ENCODE results near the gene ZDHHC14. TPM values are rescaled to one million over a fixed set of nuclear protein-coding genes. Genes with fewer than 3 reads are reported as not detected.
A peak's percentile ranks its signal among the peaks of the same experiment; 100 is the strongest.

ZDHHC14 gene
- total and polyA plus RNA-seq, 2 experiments from 2014 or later: 3.0 to 7.4 TPM

GRCh38 chr6:157403686-157404051 is 22.7 kb downstream of the ZDHHC14 start:
- Histone ChIP-seq H4K20me1 (replicated peaks; ENCODE audit: insufficient read depth) (no peaks in the 10 kb centered on the region), H3K36me3 (ENCODE audit: insufficient read depth) (no peaks in the 10 kb centered on the region), H3K4me3 (no peak overlapping the region), H3K4me2 (peak overlapping the region; percentile 40; the same call in 1 of the 2 replicates), H3K9me2 (ENCODE audit: insufficient read depth) (no peaks in the 10 kb centered on the region), H3F3A (replicated peaks; ENCODE audit: low read depth) (no peaks in the 10 kb centered on the region), H3K27me3 (ENCODE audit: insufficient read depth) (no peaks in the 10 kb centered on the region), H3K4me1 (ENCODE audit: insufficient read depth) (peaks cover 31% of the 10 kb centered on the region), H3K27ac (ENCODE audit: low read depth) (no peak overlapping the region), H2AFZ (no peak overlapping the region), H3K79me2 (replicated peaks; ENCODE audit: insufficient read depth) (no peaks in the 10 kb centered on the region)
- ATAC-seq (peak; percentile 18), DNase-seq (ENCODE audit: low spot score) (no peak)
- TF ChIP-seq CREB1 (CRISPR knock-in tag; IDR thresholded peaks at IDR 0.05; ENCODE audit: low read depth): no peak
- no peak for TF ChIP-seq STAT1 (IDR thresholded peaks at IDR 0.05; ENCODE audit: unreplicated experiment)
- Mint-ChIP-seq H3K4me1 (peaks cover 45% of the 10 kb centered on the region), H3K4me3 (no peak overlapping the region), H3K27ac (no peak overlapping the region), H3K27me3 (ENCODE audit: insufficient read depth, low read depth, poor library complexity) (peaks cover 8% of the 10 kb centered on the region), H3K36me3 (ENCODE audit: low read depth) (no peaks in the 10 kb centered on the region; the same call in 2 of the 3 replicates), H3K9me3 (no peaks in the 10 kb centered on the region)

GRCh38 chr6:157405986-157406385 is 25.0 kb downstream of the ZDHHC14 start:
- Mint-ChIP-seq H3K36me3 (ENCODE audit: low read depth) (0 out of 3 replicates have a peak, but pooled peaks cover 4% of the 10 kb centered on the region), H3K27ac (0 out of 2 replicates have a peak overlapping the region, but pooled peaks have one; percentile 26), H3K4me1 (peaks cover 40% of the 10 kb centered on the region), H3K4me3 (no peak overlapping the region), H3K9me3 (no peaks in the 10 kb centered on the region), H3K27me3 (ENCODE audit: insufficient read depth, low read depth, poor library complexity) (peaks cover 6% of the 10 kb centered on the region)
- Histone ChIP-seq H3K36me3 (ENCODE audit: insufficient read depth) (no peaks in the 10 kb centered on the region), H3K79me2 (replicated peaks; ENCODE audit: insufficient read depth) (no peaks in the 10 kb centered on the region), H3K4me2 (no peak overlapping the region), H3K4me1 (ENCODE audit: insufficient read depth) (peaks cover 31% of the 10 kb centered on the region), H3K27me3 (ENCODE audit: insufficient read depth) (no peaks in the 10 kb centered on the region), H3K27ac (ENCODE audit: low read depth) (no peak overlapping the region), H2AFZ (no peak overlapping the region), H3K4me3 (no peak overlapping the region), H3K9me2 (ENCODE audit: insufficient read depth) (no peaks in the 10 kb centered on the region), H4K20me1 (replicated peaks; ENCODE audit: insufficient read depth) (no peaks in the 10 kb centered on the region), H3F3A (replicated peaks; ENCODE audit: low read depth) (no peaks in the 10 kb centered on the region)
- DNase-seq (ENCODE audit: low spot score) (no peak), ATAC-seq (peak; percentile 25; the same call in 1 of the 3 replicates)
- no peak for TF ChIP-seq ZNF114 (CRISPR knock-in tag; IDR thresholded peaks at IDR 0.05)
- TF ChIP-seq CREB1 (CRISPR knock-in tag; IDR thresholded peaks at IDR 0.05; ENCODE audit: low read depth): no peak
- TF ChIP-seq POLR2AphosphoS5 (IDR thresholded peaks at IDR 0.05; ENCODE audit: low read depth): no peak
- TF ChIP-seq JUNB (IDR thresholded peaks at IDR 0.05; ENCODE audit: unreplicated experiment): no peak
- TF ChIP-seq EZH2 (IDR thresholded peaks at IDR 0.05; ENCODE audit: low read depth, unreplicated experiment): no peak
- no peak for TF ChIP-seq EZH2phosphoT487 (IDR thresholded peaks at IDR 0.05; ENCODE audit: unreplicated experiment)
- no peak for TF ChIP-seq STAT1 (IDR thresholded peaks at IDR 0.05; ENCODE audit: unreplicated experiment)
- no peak for TF ChIP-seq NANOG (IDR thresholded peaks at IDR 0.05; ENCODE audit: borderline replicate concordance)
- TF ChIP-seq ZNF331 (CRISPR knock-in tag; IDR thresholded peaks at IDR 0.05; ENCODE audit: low read depth): no peak

- ATAC-seq (peak; percentile 57), DNase-seq (ENCODE audit: low spot score) (no peak)
- Histone ChIP-seq H3K4me1 (ENCODE audit: insufficient read depth) (peaks cover 31% of the 10 kb centered on the region), H3K4me3 (no peak overlapping the region), H3K4me2 (no peak overlapping the region), H3K27me3 (ENCODE audit: insufficient read depth) (no peaks in the 10 kb centered on the region), H3K36me3 (ENCODE audit: insufficient read depth) (no peaks in the 10 kb centered on the region), H4K20me1 (replicated peaks; ENCODE audit: insufficient read depth) (no peaks in the 10 kb centered on the region), H3K9me2 (ENCODE audit: insufficient read depth) (no peaks in the 10 kb centered on the region), H3K27ac (ENCODE audit: low read depth) (no peak overlapping the region), H3K79me2 (replicated peaks; ENCODE audit: insufficient read depth) (no peaks in the 10 kb centered on the region), H3F3A (replicated peaks; ENCODE audit: low read depth) (no peaks in the 10 kb centered on the region), H2AFZ (no peak overlapping the region)
- Mint-ChIP-seq H3K27me3 (ENCODE audit: insufficient read depth, low read depth, poor library complexity) (peaks cover 5% of the 10 kb centered on the region), H3K4me1 (peaks cover 40% of the 10 kb centered on the region), H3K9me3 (no peaks in the 10 kb centered on the region), H3K4me3 (no peak overlapping the region; the same call in 2 of the 3 replicates), H3K27ac (peak overlapping the region; percentile 87), H3K36me3 (ENCODE audit: low read depth) (0 out of 3 replicates have a peak, but pooled peaks cover 4% of the 10 kb centered on the region)
- TF ChIP-seq REST (IDR thresholded peaks at IDR 0.05; ENCODE audit: unreplicated experiment): no peak
- TF ChIP-seq EZH2 (IDR thresholded peaks at IDR 0.05; ENCODE audit: low read depth, unreplicated experiment): no peak
- no peak for TF ChIP-seq CREB1 (CRISPR knock-in tag; IDR thresholded peaks at IDR 0.05; ENCODE audit: low read depth)
- no peak for TF ChIP-seq NANOG (IDR thresholded peaks at IDR 0.05; ENCODE audit: borderline replicate concordance)
- no peak for TF ChIP-seq POLR2AphosphoS5 (IDR thresholded peaks at IDR 0.05; ENCODE audit: low read depth)
- TF ChIP-seq STAT1 (IDR thresholded peaks at IDR 0.05; ENCODE audit: unreplicated experiment): no peak
- TF ChIP-seq CTCF (conservative IDR thresholded peaks at IDR 0.05; ENCODE audit: low read depth in 2 of 2): no peak
- no peak for TF ChIP-seq EZH2phosphoT487 (IDR thresholded peaks at IDR 0.05; ENCODE audit: unreplicated experiment)
- TF ChIP-seq ZNF114 (CRISPR knock-in tag; IDR thresholded peaks at IDR 0.05): no peak
Observed at GRCh38 chr6:157406661-157407060, 25.7 kb downstream of the ZDHHC14 start.
